Thyroid gland (tissue), 4 donors: ENCODE data around the gene OR6C2. TPM values are rescaled to one million over a fixed set of nuclear protein-coding genes. Genes with fewer than 3 reads are reported as not detected.
"Not testable (repeated sequence)": the region's sequence is repeated elsewhere in the genome, so short reads cannot be mapped to it uniquely, and the experiment has no call there.

Experiments used
- DNase-seq, 2 donors: peaks; one replicate each; pipeline ENCODE4 v3.0.0-alpha.2; 2019
- H3K27ac ChIP-seq, 3 donors: fragments of 200-600 bp; sonication (generic); 1 replicate in 2 of 3; 2 replicates in 1 of 3; pipeline ENCODE4 v1.5.1; 2016 to 2019; ENCODE audit warnings: mild to moderate bottlenecking in 1 of 3, moderate library complexity in 1 of 3
- H3K27me3 ChIP-seq: fragments of 200-600 bp; sonication (generic); one replicate; pipeline ENCODE4 v1.5.1; 2019
- H3K36me3 ChIP-seq, 2 donors: fragments of 200-600 bp; sonication (generic); one replicate each; pipeline ENCODE4 v1.5.1; 2016 to 2019
- H3K4me1 ChIP-seq, 2 donors: fragments of 200-600 bp; sonication (generic); one replicate each; pipeline ENCODE4 v1.5.1; 2017 to 2019
- H3K4me3 ChIP-seq, 3 donors: fragments of 200-600 bp; sonication (generic); replicated peaks in 1 of 3; 1 replicate in 2 of 3; 2 replicates in 1 of 3; pipeline ENCODE4 v1.5.1; 2016; ENCODE audit warnings: mild to moderate bottlenecking in 1 of 3
- H3K9me3 ChIP-seq: fragments of 200-600 bp; sonication (generic); one replicate; pipeline ENCODE4 v1.5.1; 2017
- CTCF ChIP-seq, 6 experiments: fragments of 200-600 bp in 3 of 6; fragments of 450-650 bp in 3 of 6; sonication (generic) in 3 of 6; IDR thresholded peaks; one replicate each; pipeline ENCODE4 v1.5.1; 2016 to 2019; ENCODE audit warnings: antibody characterized with exemption in 6 of 6, mild to moderate bottlenecking in 2 of 6, inconsistent platforms in 1 of 6, moderate library complexity in 1 of 6
- POLR2A ChIP-seq, 2 donors: fragments of 450-650 bp; IDR thresholded peaks; one replicate each; pipeline ENCODE4 v1.6.1; 2017; ENCODE audit warnings: antibody characterized with exemption in 2 of 2, mild to moderate bottlenecking in 2 of 2, moderate library complexity in 1 of 2
- WGBS, 2 donors: methylation state at CpG; one replicate each; pipeline ENCODE4 v1.1.5; 2017; 5-methylcytosine and 5-hydroxymethylcytosine counted together
- intact Hi-C: fragments of 100-400 bp; cut with DNase I; formaldehyde crosslinking; loops from one replicate; pipeline ENCODE4 v1.15.1; 2023
- total RNA-seq, 4 donors: library from RNA; depleted of rRNA; stranded (reverse); fragments of >200 nt; gene quantifications; one replicate each; pipeline ENCODE4 v1.2.3, GENCODE V29; 2016

OR6C2 gene
- total RNA-seq, 4 donors from 2014 or later: not detected

DNA sequence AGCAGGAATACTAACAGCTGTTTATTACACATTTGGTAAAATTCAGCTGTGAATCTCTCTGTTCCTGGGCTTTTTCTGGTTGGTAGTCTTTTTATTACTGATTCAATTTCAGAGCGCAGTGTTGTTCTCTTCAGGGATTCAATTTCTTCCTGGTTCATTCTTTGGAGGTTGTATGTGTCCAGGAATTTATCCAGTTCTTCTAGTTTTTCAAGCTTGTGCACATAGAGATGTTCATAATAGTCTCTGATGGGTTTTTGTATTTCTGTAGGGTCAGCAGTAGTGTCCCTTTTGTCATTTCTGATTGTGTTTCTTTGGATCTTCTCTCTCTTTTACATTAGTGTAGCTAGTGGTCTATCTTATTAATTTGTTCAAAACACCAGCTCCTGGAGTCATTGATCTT lies 26.9 kb upstream of the OR6C2 start:
- Histone ChIP-seq H3K27me3 (no peaks in the 10 kb centered on the region), H3K4me3 (no peak overlapping the region), H3K9me3 (no peaks in the 10 kb centered on the region), H3K36me3 (no peaks in the 10 kb centered on the region), H3K4me1 (no peaks in the 10 kb centered on the region), H3K27ac (no peak overlapping the region)
- WGBS, 2 donors: 89 to 95% methylated on average over 1 of the region's 1 CpG
- no peak for TF ChIP-seq CTCF (IDR thresholded peaks at IDR 0.05)
- no peak for TF ChIP-seq POLR2A (IDR thresholded peaks at IDR 0.05)
- no peak for DNase-seq
- intact Hi-C loops: no loop called here

DNA sequence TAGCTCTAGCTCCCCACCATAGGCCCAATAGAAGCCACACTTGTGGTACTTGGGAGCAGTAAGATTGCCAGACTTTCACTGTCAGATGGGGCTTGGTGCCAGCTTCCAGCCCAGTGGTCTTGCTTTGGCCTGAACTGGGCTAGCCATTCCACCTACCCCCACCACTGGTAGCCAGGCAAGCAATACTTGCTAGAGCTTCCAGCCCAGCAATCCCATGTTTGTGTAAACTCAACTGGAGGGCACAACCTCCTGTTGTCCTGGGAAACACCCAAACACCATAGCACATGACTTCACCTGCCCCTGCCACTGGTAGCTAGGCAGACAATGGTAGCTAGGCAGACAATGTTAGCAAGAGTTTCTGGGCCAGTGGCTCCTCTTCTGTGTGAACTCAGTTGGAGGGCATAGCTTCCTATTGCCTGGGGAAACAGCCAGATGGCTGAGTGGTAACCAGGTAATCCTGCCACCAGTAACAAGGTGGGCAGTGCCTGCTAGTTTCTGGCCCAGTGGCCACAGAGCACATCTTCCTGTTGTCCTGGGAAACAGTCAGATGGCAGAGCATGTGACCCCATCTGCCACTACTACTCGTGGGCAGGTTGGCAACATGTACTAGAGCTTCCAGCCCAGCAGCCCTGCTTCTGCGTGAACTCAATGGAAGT lies 23.4 kb upstream of the OR6C2 start:
- Histone ChIP-seq H3K9me3 (no peaks in the 10 kb centered on the region), H3K4me1 (no peaks in the 10 kb centered on the region), H3K27ac (no peak overlapping the region), H3K27me3 (no peaks in the 10 kb centered on the region), H3K4me3 (no peak overlapping the region), H3K36me3 (no peaks in the 10 kb centered on the region)
- TF ChIP-seq POLR2A (IDR thresholded peaks at IDR 0.05): no peak
- TF ChIP-seq CTCF (IDR thresholded peaks at IDR 0.05): no peak
- DNase-seq: no peak
- 78% methylated on average over 2 of the region's 2 CpGs for WGBS, 2 donors
- intact Hi-C loops: no loop called here

GRCh38 chr12:55425954-55426353 lies 17.9 kb upstream of the OR6C2 start, which contains the start of gene OR6C76:
OR6C76 (plus strand) TSS chr12:55426254; CDS start chr12:55426254, 0 bp downstream.
- H3K4me3 ChIP-seq: no peak within 1 kb of the TSS
- no peaks in the 10 kb centered on the region for H3K36me3 ChIP-seq
- intact Hi-C loops: no loop called here
- whole genome bisulfite sequencing, 2 donors: 91 to 93% methylated on average over 4 of the region's 4 CpGs
- no peaks in the 10 kb centered on the region for H3K27me3 ChIP-seq
- H3K27ac ChIP-seq: no peak within 1 kb of the TSS
- no peaks in the 10 kb centered on the region for H3K9me3 ChIP-seq
- DNase-seq: no peak
- TF ChIP-seq CTCF (IDR thresholded peaks at IDR 0.05) (no peak), POLR2A (IDR thresholded peaks at IDR 0.05) (no peak)
- no peaks in the 10 kb centered on the region for H3K4me1 ChIP-seq

GRCh38 chr12:55428331-55429243 lies 15.3 kb upstream of the OR6C2 start:
- no peak overlapping the region for H3K4me3 ChIP-seq
- no peaks in the 10 kb centered on the region for H3K36me3 ChIP-seq
- WGBS, 2 donors: 43 to 46% methylated on average over 1 of the region's 1 CpG
- TF ChIP-seq CTCF (IDR thresholded peaks at IDR 0.05): no peak
- no peak for TF ChIP-seq POLR2A (IDR thresholded peaks at IDR 0.05)
- H3K27ac ChIP-seq: no peak overlapping the region
- intact Hi-C loops: no loop called here
- H3K4me1 ChIP-seq: no peaks in the 10 kb centered on the region
- DNase-seq: no peak
- no peaks in the 10 kb centered on the region for H3K9me3 ChIP-seq
- H3K27me3 ChIP-seq: no peaks in the 10 kb centered on the region

DNA sequence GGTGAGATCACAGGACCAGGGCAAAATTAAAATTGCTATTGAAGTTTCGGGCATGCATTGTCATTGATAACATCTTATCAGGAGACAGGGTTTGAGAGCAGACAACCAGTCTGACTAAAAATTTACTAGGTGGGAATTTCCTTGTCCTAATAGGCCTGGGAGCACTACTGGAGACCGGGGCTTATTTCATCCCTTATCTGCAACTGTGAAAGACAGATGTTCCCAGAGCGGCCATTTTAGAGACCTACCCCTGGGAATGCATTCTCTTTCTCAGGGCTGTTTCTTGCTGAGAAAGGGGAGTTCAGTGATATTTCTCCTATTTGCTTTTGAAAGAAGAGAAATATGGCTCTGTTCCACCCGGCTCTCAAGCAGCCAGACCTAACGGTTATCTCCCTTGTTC lies 2.6 kb upstream of the OR6C2 start:
- H3K9me3 ChIP-seq, DNase-seq, H3K4me1 ChIP-seq, H3K27me3 ChIP-seq, H3K36me3 ChIP-seq, H3K27ac ChIP-seq, intact Hi-C loops, H3K4me3 ChIP-seq: not testable (repeated sequence)
- 78 to 86% methylated on average over 5 of the region's 5 CpGs for WGBS, 2 donors
